ENCODE measurements around the gene CREB5. TPM values are rescaled to one million over a fixed set of nuclear protein-coding genes. Genes with fewer than 3 reads are reported as not detected.

Gene CREB5
- total RNA-seq, 1 experiment from 2014 or later: 1.3 TPM

DNA sequence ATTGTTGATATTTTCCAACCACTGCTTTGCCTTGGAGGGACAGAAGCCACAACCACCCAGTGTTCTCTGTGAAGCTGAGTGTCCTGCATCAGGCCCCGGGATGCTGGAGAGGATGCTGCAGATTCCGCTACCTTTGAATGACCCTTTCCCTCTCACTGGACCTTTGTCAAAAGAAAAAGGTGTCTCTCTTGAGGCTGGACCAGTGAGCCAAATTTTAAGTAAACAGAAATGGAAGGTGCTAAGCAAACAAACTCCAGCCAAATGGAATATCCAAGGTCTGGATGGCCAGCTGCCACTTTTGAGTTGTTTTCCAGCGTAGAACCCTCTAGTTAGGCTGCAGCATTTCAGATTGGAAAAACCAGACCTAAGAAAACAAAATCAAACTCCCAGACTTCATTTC lies 400.3 kb downstream of the CREB5 start (continued):
- TF ChIP-seq ZSCAN18 (CRISPR knock-in tag; IDR thresholded peaks at IDR 0.05): no peak

- no peak overlapping the region for H3K27ac Mint-ChIP-seq
- no peaks in the 10 kb centered on the region for H3K27me3 Mint-ChIP-seq (ENCODE audit: low read depth)
- ChIA-PET POLR2A (no interaction called here), CTCF (no interaction called here)
- no peak for DNase-seq (ENCODE audit: low spot score)
- H3K4me1 Mint-ChIP-seq: peaks cover 5% of the 10 kb centered on the region
- H3K9me3 Mint-ChIP-seq: no peaks in the 10 kb centered on the region
- no peak for TF ChIP-seq EMX1 (CRISPR knock-in tag; IDR thresholded peaks at IDR 0.05)
- no peak for TF ChIP-seq HMGA2 (CRISPR knock-in tag; IDR thresholded peaks at IDR 0.05)
- TF ChIP-seq MLX (CRISPR knock-in tag; IDR thresholded peaks at IDR 0.05): no peak
- no peak for TF ChIP-seq SP1 (CRISPR knock-in tag; conservative IDR thresholded peaks at IDR 0.05)
- no peak for TF ChIP-seq NFE2L1 (CRISPR knock-in tag; IDR thresholded peaks at IDR 0.05)
- no peak for TF ChIP-seq MYBL2 (CRISPR knock-in tag; IDR thresholded peaks at IDR 0.05)
- TF ChIP-seq ZNF396 (CRISPR knock-in tag; IDR thresholded peaks at IDR 0.05; ENCODE audit: borderline replicate concordance): no peak
- no peak for TF ChIP-seq ATF1 (CRISPR knock-in tag; IDR thresholded peaks at IDR 0.05)
- no peak for TF ChIP-seq GTF2I (CRISPR knock-in tag; conservative IDR thresholded peaks at IDR 0.05)
- TF ChIP-seq, protein P1, sequence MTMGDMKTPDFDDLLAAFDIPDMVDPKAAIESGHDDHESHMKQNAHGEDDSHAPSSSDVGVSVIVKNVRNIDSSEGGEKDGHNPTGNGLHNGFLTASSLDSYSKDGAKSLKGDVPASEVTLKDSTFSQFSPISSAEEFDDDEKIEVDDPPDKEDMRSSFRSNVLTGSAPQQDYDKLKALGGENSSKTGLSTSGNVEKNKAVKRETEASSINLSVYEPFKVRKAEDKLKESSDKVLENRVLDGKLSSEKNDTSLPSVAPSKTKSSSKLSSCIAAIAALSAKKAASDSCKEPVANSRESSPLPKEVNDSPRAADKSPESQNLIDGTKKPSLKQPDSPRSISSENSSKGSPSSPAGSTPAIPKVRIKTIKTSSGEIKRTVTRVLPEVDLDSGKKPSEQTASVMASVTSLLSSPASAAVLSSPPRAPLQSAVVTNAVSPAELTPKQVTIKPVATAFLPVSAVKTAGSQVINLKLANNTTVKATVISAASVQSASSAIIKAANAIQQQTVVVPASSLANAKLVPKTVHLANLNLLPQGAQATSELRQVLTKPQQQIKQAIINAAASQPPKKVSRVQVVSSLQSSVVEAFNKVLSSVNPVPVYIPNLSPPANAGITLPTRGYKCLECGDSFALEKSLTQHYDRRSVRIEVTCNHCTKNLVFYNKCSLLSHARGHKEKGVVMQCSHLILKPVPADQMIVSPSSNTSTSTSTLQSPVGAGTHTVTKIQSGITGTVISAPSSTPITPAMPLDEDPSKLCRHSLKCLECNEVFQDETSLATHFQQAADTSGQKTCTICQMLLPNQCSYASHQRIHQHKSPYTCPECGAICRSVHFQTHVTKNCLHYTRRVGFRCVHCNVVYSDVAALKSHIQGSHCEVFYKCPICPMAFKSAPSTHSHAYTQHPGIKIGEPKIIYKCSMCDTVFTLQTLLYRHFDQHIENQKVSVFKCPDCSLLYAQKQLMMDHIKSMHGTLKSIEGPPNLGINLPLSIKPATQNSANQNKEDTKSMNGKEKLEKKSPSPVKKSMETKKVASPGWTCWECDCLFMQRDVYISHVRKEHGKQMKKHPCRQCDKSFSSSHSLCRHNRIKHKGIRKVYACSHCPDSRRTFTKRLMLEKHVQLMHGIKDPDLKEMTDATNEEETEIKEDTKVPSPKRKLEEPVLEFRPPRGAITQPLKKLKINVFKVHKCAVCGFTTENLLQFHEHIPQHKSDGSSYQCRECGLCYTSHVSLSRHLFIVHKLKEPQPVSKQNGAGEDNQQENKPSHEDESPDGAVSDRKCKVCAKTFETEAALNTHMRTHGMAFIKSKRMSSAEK (CRISPR knock-in tag; IDR thresholded peaks at IDR 0.05; ENCODE audit: borderline replicate concordance): no peak
- TF ChIP-seq, protein P2, sequence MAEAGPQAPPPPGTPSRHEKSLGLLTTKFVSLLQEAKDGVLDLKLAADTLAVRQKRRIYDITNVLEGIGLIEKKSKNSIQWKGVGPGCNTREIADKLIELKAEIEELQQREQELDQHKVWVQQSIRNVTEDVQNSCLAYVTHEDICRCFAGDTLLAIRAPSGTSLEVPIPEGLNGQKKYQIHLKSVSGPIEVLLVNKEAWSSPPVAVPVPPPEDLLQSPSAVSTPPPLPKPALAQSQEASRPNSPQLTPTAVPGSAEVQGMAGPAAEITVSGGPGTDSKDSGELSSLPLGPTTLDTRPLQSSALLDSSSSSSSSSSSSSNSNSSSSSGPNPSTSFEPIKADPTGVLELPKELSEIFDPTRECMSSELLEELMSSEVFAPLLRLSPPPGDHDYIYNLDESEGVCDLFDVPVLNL (CRISPR knock-in tag; IDR thresholded peaks at IDR 0.05; ENCODE audit: borderline replicate concordance, low read depth): no peak
- TF ChIP-seq, protein P3, sequence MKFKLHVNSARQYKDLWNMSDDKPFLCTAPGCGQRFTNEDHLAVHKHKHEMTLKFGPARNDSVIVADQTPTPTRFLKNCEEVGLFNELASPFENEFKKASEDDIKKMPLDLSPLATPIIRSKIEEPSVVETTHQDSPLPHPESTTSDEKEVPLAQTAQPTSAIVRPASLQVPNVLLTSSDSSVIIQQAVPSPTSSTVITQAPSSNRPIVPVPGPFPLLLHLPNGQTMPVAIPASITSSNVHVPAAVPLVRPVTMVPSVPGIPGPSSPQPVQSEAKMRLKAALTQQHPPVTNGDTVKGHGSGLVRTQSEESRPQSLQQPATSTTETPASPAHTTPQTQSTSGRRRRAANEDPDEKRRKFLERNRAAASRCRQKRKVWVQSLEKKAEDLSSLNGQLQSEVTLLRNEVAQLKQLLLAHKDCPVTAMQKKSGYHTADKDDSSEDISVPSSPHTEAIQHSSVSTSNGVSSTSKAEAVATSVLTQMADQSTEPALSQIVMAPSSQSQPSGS (CRISPR knock-in tag; IDR thresholded peaks at IDR 0.05; ENCODE audit: borderline replicate concordance, low read depth): no peak
- TF ChIP-seq ZNF317 (CRISPR knock-in tag; IDR thresholded peaks at IDR 0.05; ENCODE audit: borderline replicate concordance, low read depth): no peak
- TF ChIP-seq, protein P4, sequence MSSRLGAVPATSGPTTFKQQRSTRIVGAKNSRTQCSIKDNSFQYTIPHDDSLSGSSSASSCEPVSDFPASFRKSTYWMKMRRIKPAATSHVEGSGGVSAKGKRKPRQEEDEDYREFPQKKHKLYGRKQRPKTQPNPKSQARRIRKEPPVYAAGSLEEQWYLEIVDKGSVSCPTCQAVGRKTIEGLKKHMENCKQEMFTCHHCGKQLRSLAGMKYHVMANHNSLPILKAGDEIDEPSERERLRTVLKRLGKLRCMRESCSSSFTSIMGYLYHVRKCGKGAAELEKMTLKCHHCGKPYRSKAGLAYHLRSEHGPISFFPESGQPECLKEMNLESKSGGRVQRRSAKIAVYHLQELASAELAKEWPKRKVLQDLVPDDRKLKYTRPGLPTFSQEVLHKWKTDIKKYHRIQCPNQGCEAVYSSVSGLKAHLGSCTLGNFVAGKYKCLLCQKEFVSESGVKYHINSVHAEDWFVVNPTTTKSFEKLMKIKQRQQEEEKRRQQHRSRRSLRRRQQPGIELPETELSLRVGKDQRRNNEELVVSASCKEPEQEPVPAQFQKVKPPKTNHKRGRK (CRISPR knock-in tag; IDR thresholded peaks at IDR 0.05; ENCODE audit: borderline replicate concordance): no peak
- TF ChIP-seq FOXP4 (CRISPR knock-in tag; IDR thresholded peaks at IDR 0.05): no peak
- no peak for TF ChIP-seq SOX15 (CRISPR knock-in tag; IDR thresholded peaks at IDR 0.05)
- no peak for TF ChIP-seq NFYB (CRISPR knock-in tag; conservative IDR thresholded peaks at IDR 0.05; ENCODE audit: low read depth)
- no peak for TF ChIP-seq ATF6 (CRISPR knock-in tag; IDR thresholded peaks at IDR 0.05)
- no peak overlapping the region for H3K4me3 Mint-ChIP-seq
- no peak for ATAC-seq
- H3K36me3 Mint-ChIP-seq: no peaks in the 10 kb centered on the region
Measured at GRCh38 chr7:28813243-28813962, 401.1 kb downstream of the CREB5 start.
